Activated CD8-positive, alpha-beta memory T cell treated with anti-CD3 and anti-CD28 coated beads, Interleukin-2, amount 50 U/mL, for 48 hours (primary cell): ENCODE measurements around the gene STOML1.
"Not testable (repeated sequence)": the region's sequence is repeated elsewhere in the genome, so short reads cannot be mapped to it uniquely, and the experiment has no call there.

Experiments used
- DNase-seq: peaks from one replicate; pipeline ENCODE4 v3.0.0-alpha.2; 2020

The STOML1 gene

GRCh38 chr15:73986055-73986775 lies 5.9 kb downstream of the STOML1 start:
- no peak for DNase-seq

GRCh38 chr15:73985101-73985873 lies 6.8 kb downstream of the STOML1 start:
- DNase-seq = no peak

GRCh38 chr15:73984208-73984979 lies 7.7 kb downstream of the STOML1 start:
- DNase-seq = no peak

GRCh38 chr15:73983773-73984172 lies 8.3 kb downstream of the STOML1 start:
- no peak for DNase-seq

- DNase-seq = no peak
These were observed 8.8 kb downstream of the STOML1 start for GRCh38 chr15:73983211-73983727.

- DNase-seq = no peak
These were observed 9.7 kb downstream of the STOML1 start for GRCh38 chr15:73982222-73982962.

- DNase-seq = no peak
These were observed 10.3 kb downstream of the STOML1 start for GRCh38 chr15:73981761-73982221.

- no peak for DNase-seq
These were observed 12.5 kb downstream of the STOML1 start for GRCh38 chr15:73979636-73980035.

GRCh38 chr15:73978896-73979295 lies 13.2 kb downstream of the STOML1 start:
- DNase-seq = no peak

GRCh38 chr15:73975440-73976125 lies 16.5 kb downstream of the STOML1 start:
- peak; percentile 46 for DNase-seq

GRCh38 chr15:73973683-73974200 lies 18.4 kb downstream of the STOML1 start:
- peak; percentile 49 for DNase-seq

GRCh38 chr15:73972984-73973682 lies 19.0 kb downstream of the STOML1 start:
- DNase-seq = peak; percentile 86

- DNase-seq = peak; percentile 37
These were observed 22.8 kb downstream of the STOML1 start for GRCh38 chr15:73969151-73969759.

GRCh38 chr15:73968461-73968860 lies 23.6 kb downstream of the STOML1 start:
- DNase-seq = no peak

- no peak for DNase-seq
These were observed 26.4 kb downstream of the STOML1 start for GRCh38 chr15:73965758-73966113.

GRCh38 chr15:73965094-73965757 lies 26.9 kb downstream of the STOML1 start:
- peak; percentile 72 for DNase-seq

- peak; percentile 98 for DNase-seq
These were observed 27.4 kb downstream of the STOML1 start for GRCh38 chr15:73964736-73965093.

- no peak for DNase-seq
These were observed 29.7 kb downstream of the STOML1 start for GRCh38 chr15:73962433-73962832.

GRCh38 chr15:73960472-73961070 lies 31.5 kb downstream of the STOML1 start:
- DNase-seq = not testable (repeated sequence)

- no peak for DNase-seq
These were observed 32.3 kb downstream of the STOML1 start for GRCh38 chr15:73959801-73960200.
